GM12801 (cell line): ENCODE data around the gene GUCY2F.

Experiments used
- TF ChIP-seq, protein P1 (sequence below): IDR thresholded peaks from one replicate; pipeline ENCODE4 v1.5.1; 2011; ENCODE audit warnings: control low read depth; ENCODE audit not compliant: insufficient read length; ENCODE audit errors: extremely low read depth

Gene GUCY2F

DNA sequence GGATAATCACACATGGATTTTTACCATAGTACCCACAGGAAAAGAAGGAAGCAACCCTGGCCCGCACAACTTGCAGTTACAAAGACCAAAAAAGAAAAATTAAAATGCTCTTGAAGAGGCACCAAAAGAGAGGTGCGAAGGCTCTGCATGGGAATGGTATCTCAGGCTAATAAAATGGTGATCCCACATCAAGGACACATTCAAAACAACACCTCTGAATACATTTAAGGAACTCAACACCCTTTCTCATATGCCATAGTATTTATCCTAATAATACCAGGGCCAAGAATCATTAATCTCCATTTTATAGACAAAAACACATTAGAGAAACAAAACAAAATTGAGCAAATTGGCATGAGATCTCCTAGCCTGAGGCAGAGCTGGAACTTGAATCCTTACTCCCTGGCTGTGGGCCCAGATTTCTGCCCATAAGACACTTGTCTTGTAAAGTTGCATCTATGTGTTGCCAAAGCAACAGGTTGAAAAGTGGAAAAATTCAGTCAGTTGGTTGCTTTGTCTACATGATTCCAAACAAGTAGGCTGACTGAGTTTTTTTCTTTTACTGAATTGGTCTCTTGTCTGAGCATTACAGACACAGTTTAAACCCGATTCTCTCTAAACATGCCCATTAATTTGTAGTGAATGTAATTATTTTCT is 33.5 kb downstream of the GUCY2F start:
- TF ChIP-seq, protein P1, sequence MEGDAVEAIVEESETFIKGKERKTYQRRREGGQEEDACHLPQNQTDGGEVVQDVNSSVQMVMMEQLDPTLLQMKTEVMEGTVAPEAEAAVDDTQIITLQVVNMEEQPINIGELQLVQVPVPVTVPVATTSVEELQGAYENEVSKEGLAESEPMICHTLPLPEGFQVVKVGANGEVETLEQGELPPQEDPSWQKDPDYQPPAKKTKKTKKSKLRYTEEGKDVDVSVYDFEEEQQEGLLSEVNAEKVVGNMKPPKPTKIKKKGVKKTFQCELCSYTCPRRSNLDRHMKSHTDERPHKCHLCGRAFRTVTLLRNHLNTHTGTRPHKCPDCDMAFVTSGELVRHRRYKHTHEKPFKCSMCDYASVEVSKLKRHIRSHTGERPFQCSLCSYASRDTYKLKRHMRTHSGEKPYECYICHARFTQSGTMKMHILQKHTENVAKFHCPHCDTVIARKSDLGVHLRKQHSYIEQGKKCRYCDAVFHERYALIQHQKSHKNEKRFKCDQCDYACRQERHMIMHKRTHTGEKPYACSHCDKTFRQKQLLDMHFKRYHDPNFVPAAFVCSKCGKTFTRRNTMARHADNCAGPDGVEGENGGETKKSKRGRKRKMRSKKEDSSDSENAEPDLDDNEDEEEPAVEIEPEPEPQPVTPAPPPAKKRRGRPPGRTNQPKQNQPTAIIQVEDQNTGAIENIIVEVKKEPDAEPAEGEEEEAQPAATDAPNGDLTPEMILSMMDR, result no peak

DNA sequence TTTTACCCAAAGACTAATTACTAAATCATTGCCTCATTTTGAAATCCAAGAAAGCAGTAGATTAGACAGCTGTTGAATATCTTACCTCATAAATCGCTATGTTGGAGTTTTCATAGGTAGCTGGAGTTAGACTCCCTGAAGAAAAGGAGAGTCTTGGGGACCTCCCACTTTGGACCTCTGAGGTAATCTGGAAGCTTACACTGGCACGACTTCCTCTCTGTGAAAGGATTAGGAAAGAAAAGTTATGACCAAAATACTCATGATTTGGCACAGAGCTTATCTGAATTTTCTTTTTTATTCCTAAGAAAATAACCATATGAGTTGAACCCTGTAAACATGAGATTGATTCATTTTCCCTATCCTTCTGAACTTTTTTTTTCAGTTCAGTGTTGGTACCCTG is 40.6 kb downstream of the GUCY2F start:
- TF ChIP-seq, protein P1, result no peak

DNA sequence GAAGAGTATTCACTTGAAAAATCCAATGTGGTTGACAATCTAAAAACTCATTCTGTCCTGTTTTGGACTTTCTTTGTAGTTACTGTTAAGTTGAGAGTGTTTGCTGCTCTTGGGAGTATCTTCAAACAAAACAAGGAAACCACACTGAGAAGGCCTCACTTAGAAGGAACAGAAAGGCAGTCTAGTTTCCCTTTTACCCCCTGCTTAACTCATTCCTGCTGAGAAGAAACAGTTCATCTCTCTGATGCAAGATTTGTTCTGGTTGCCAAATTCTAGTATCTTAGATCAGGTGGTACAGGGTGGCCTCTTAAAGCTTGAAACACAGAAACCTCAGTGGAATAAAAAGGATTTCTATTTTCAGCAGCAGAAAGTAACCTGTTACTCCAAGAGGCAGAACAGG is 41.4 kb downstream of the GUCY2F start:
- TF ChIP-seq, protein P1, result no peak

DNA sequence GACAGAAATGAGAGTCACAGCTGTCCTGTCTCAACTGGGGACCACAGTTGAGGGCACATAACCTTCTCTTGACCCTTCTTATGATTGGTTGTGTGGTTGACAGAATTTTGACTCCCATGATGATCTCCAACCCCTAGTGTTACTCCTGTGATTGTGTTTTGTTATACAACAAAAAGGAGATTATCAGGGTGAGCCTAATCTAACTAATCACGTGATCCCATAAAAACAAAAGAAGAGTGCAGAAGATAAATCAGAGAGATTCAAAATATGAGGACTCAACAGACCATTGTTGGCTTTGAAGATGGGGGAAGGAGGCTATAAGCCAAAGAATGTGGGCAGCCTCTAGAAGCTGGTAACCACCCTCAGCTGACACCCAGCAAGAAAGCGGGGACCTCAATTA is 72.7 kb downstream of the GUCY2F start:
- TF ChIP-seq, protein P1, result no peak

DNA sequence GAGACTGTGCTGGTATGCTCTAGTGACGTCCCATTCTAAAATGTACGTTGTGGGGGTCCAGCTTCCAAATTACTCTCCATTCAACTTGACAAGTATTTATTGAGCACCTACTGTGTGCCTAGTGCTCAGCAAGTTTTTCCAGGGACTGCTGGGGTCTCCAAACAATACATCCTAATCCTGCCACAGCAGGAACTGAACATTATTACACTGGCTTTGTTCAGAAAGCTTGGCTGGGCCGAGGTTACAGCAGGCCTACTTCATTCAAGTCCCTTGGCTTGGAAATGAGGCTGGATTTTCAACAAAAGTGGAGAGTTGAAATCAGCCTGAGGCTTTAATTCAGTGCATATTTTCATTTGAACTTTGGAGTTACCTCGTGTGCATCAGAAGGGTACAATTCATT is 78.0 kb downstream of the GUCY2F start:
- TF ChIP-seq, protein P1, result no peak

DNA sequence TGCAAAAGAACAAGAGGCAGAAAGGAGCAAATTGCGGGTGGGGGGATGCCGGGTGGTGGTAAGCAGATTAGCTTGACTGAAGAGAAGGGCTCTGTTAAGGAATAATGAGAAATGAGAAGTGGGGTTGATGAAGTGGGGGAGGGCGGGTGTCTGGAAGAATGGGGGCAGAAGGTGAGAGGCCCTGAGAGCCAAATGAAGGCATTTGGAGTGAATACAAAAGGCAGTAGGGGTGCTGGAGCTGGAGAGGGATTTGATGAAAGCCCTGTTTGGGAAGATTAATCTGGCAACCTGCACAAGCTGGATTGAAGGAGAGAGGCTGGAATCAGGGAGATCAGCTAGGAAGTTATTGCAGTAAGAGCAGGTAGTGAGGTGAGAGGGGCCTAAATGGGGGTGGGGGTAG is 82.1 kb downstream of the GUCY2F start:
- TF ChIP-seq, protein P1, result no peak

DNA sequence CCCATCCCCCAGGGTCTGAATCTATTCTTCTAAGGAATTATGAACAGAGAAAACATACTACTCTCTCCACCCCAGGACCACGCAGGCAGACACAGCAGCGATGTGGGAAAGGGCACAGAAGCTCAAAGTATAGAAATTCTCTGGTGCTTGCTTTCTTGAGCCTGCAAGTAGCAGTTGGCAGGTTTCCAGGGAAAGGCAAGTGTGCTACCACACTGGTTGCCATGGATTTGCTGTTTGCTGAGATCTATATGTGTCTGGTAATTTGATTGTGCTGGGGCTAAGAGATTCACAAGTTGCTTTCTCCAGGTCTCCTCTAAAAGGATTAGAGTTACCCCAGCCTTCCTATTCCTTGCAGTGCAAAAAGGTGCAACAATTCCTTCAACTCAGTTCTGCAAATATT is 83.1 kb downstream of the GUCY2F start:
- TF ChIP-seq, protein P1, result no peak
